Activated naive CD4-positive, alpha-beta T cell treated with anti-CD3 and anti-CD28 coated beads for 36 hours (primary cell): ENCODE results near the gene FGF4. TPM values are rescaled to one million over a fixed set of nuclear protein-coding genes. Genes with fewer than 3 reads are reported as not detected.

Source experiments
- CTCF ChIA-PET: fragments of 350-600 bp; sonication (Branson Sonifier 250); formaldehyde crosslinking; loops from one replicate; lab custom pipeline; 2021; ENCODE audit warnings: antibody characterized with exemption; lab: Charles Lee
- DNase-seq: peaks from one replicate; pipeline ENCODE4 v3.0.0-alpha.2; 2020
- H3K27ac Mint-ChIP-seq: one replicate; pipeline ENCODE4 v1.8.0; 2021; ENCODE audit warnings: mild to moderate bottlenecking, mixed read lengths
- H3K27me3 Mint-ChIP-seq: one replicate; pipeline ENCODE4 v1.8.0; 2021; ENCODE audit warnings: low read depth, mixed read lengths
- H3K36me3 Mint-ChIP-seq: one replicate; pipeline ENCODE4 v1.8.0; 2021; ENCODE audit warnings: low read depth, mixed read lengths
- H3K4me1 Mint-ChIP-seq: one replicate; pipeline ENCODE4 v1.8.0; 2021; ENCODE audit warnings: low read depth, mixed read lengths
- H3K4me3 Mint-ChIP-seq: one replicate; pipeline ENCODE4 v1.8.0; 2021; ENCODE audit warnings: mild to moderate bottlenecking, moderate library complexity, mixed read lengths
- H3K9me3 Mint-ChIP-seq: one replicate; pipeline ENCODE4 v1.8.0; 2021; ENCODE audit warnings: mixed read lengths
- intact Hi-C: fragments of 100-400 bp; cut with micrococcal nuclease; formaldehyde crosslinking; loops from one replicate; pipeline ENCODE4 v1.15.1; 2023
- total RNA-seq, 2 experiments: library from RNA; stranded (reverse); gene quantifications; one replicate each; pipeline ENCODE4 v1.2.3, GENCODE V29; 2021

The FGF4 gene
- total RNA-seq, 2 experiments from 2014 or later, result not detected

- H3K9me3 Mint-ChIP-seq, result no peaks in the 10 kb centered on the region
- H3K36me3 Mint-ChIP-seq, result no peaks in the 10 kb centered on the region
- no peak overlapping the region for H3K27ac Mint-ChIP-seq
- CTCF ChIA-PET, result no interaction called here
- DNase-seq, result no peak
- H3K4me3 Mint-ChIP-seq, result no peak overlapping the region
- H3K4me1 Mint-ChIP-seq, result no peaks in the 10 kb centered on the region
- peaks cover 47% of the 10 kb centered on the region for H3K27me3 Mint-ChIP-seq
- intact Hi-C loops, result no loop called here
Measured at GRCh38 chr11:69726019-69726418, 49.1 kb downstream of the FGF4 start.

GRCh38 chr11:69721745-69722144 is 53.4 kb downstream of the FGF4 start:
- H3K4me1 Mint-ChIP-seq, result no peaks in the 10 kb centered on the region
- no peak overlapping the region for H3K4me3 Mint-ChIP-seq
- intact Hi-C loops, result no loop called here
- no peak overlapping the region for H3K27ac Mint-ChIP-seq
- CTCF ChIA-PET, result interaction anchor here (0.7 kb wide), 1 partner anchor 16 kb away, joined by 3 read pairs; no protein-coding TSS in a partner anchor
- H3K9me3 Mint-ChIP-seq, result no peaks in the 10 kb centered on the region
- peaks cover 53% of the 10 kb centered on the region for H3K27me3 Mint-ChIP-seq
- DNase-seq, result no peak
- H3K36me3 Mint-ChIP-seq, result no peaks in the 10 kb centered on the region

GRCh38 chr11:69721106-69721505 is 54.0 kb downstream of the FGF4 start:
- H3K27me3 Mint-ChIP-seq, result peaks cover 50% of the 10 kb centered on the region
- H3K9me3 Mint-ChIP-seq, result no peaks in the 10 kb centered on the region
- no peak for DNase-seq
- no peak overlapping the region for H3K4me3 Mint-ChIP-seq
- no peaks in the 10 kb centered on the region for H3K36me3 Mint-ChIP-seq
- CTCF ChIA-PET, result interaction anchor here (0.7 kb wide), 3 partner anchors 11 to 272 kb away, joined by 3 read pairs; no protein-coding TSS in a partner anchor
- H3K4me1 Mint-ChIP-seq, result no peaks in the 10 kb centered on the region
- no peak overlapping the region for H3K27ac Mint-ChIP-seq
- intact Hi-C loops, result no loop called here

Other genes with a start within 250 kb of the FGF4 start
- gene CCND1, start 134.2 kb downstream of the FGF4 start, total RNA-seq, result under 1 TPM; 0.22 to 0.74 TPM
- gene LTO1, start 100.0 kb downstream of the FGF4 start, total RNA-seq, result 10 to 100 TPM; 14.8 to 14.9 TPM
- gene FGF19, start 71.3 kb downstream of the FGF4 start, total RNA-seq, result under 1 TPM in 1 of 2 experiments, not detected in 1; 0.10 TPM
- gene FGF3, start 44.1 kb upstream of the FGF4 start, total RNA-seq, result not detected